K562 (cell line): ENCODE results near the gene PTTG1IP. TPM values are rescaled to one million over a fixed set of nuclear protein-coding genes. Genes with fewer than 3 reads are reported as not detected.

Experiments used
- ATAC-seq: fragments of 200-7000 bp; cut with Tn5 transposase; 3 replicates; pipeline ENCODE4 v1.9.1; 2020; ENCODE audit warnings: moderate library complexity
- BruUV-seq: library from RNA; stranded (reverse); fragments of 400-500 nt; replicated peaks from 2 replicates; lab custom pipeline; 2021; lab: Mats Ljungman, UMichigan
- CTCF ChIA-PET: fragments of 300-600 bp; formaldehyde crosslinking; extraction: SDS; loops from one replicate; lab custom pipeline; 2021; ENCODE audit warnings: low intra/inter-chr PET ratio; lab: Yijun Ruan, JAX
- POLR2A ChIA-PET: fragments of 300-600, 350-650 bp; sonication (Branson Sonifier 250); formaldehyde crosslinking; extraction: SDS; loops from one replicate; lab custom pipeline; 2021; ENCODE audit warnings: antibody characterized with exemption, inconsistent platforms; lab: Yijun Ruan, JAX
- DNase-seq, 4 experiments: peaks; one replicate each; pipeline versions ENCODE4 v3.0.0 to v3.0.0-alpha.2; 2011 to 2018; ENCODE audit warnings: low spot score in 3 of 4, mixed read lengths in 3 of 4; ENCODE audit errors: extremely low read depth in 1 of 4
- FAIRE-seq: peaks from 2 replicates; lab custom pipeline; 2011; peaks lifted over from hg19 to GRCh38; lab: Jason Lieb, UNC
- H2AFZ ChIP-seq: 2 replicates; pipeline ENCODE4 v1.6.0; 2011; ENCODE audit warnings: low read depth, low read length, control low read depth, inconsistent platforms
- H3K27ac ChIP-seq: fragments of 200-600 bp; 3 replicates; pipeline ENCODE4 v1.8.0; 2011; ENCODE audit warnings: low read depth, mild to moderate bottlenecking, control low read depth, inconsistent platforms, low read length, moderate library complexity, mixed read lengths; ENCODE audit errors: extremely low read depth
- H3K27me3 ChIP-seq, 2 experiments: fragments of 300-600 bp in 1 of 2; 2 replicates in 1 of 2; 3 replicates in 1 of 2; pipeline versions ENCODE4 v1.6.0 to v1.8.0; 2011; ENCODE audit warnings: inconsistent platforms in 2 of 2, low read length in 2 of 2, mild to moderate bottlenecking in 1 of 2, mixed read lengths in 1 of 2, moderate library complexity in 1 of 2; ENCODE audit not compliant: control insufficient read depth in 2 of 2, insufficient read depth in 2 of 2
- H3K36me3 ChIP-seq: fragments of 300-600 bp; 3 replicates; pipeline ENCODE4 v1.8.0; 2011; ENCODE audit warnings: mild to moderate bottlenecking, low read length, inconsistent platforms; ENCODE audit not compliant: control insufficient read depth, insufficient read depth
- H3K4me1 ChIP-seq, 2 experiments: fragments of 200-600 bp in 1 of 2; replicated peaks in 1 of 2; 2 replicates in 1 of 2; 3 replicates in 1 of 2; pipeline versions ENCODE4 v1.5.1 to v1.8.0; 2011; ENCODE audit warnings: inconsistent platforms in 2 of 2, low read length in 2 of 2, mild to moderate bottlenecking in 1 of 2, mixed read lengths in 1 of 2, moderate library complexity in 1 of 2; ENCODE audit not compliant: control insufficient read depth in 2 of 2, insufficient read depth in 2 of 2
- H3K4me2 ChIP-seq: 2 replicates; pipeline ENCODE4 v1.6.1; 2011; ENCODE audit warnings: low read length, control low read depth, inconsistent platforms, mixed read lengths; ENCODE audit not compliant: insufficient read depth
- H3K4me3 ChIP-seq: fragments of 200-600 bp; sonication (generic), shearing (Covaris generic); 2 replicates; pipeline ENCODE4 v1.5.1; 2016; ENCODE audit warnings: control low read depth, inconsistent platforms
- H3K79me2 ChIP-seq: fragments of 200-600 bp; 3 replicates; pipeline ENCODE4 v1.8.0; 2011; ENCODE audit warnings: low read length, inconsistent platforms; ENCODE audit not compliant: control insufficient read depth, insufficient read depth
- H3K9ac ChIP-seq, 2 experiments: 2 replicates each; pipeline versions ENCODE4 v1.6.0 to v1.6.1; 2011; ENCODE audit warnings: low read depth in 2 of 2, low read length in 2 of 2, control low read depth in 1 of 2, inconsistent platforms in 1 of 2, mild to moderate bottlenecking in 1 of 2, mixed read lengths in 1 of 2; ENCODE audit not compliant: insufficient read depth in 1 of 2
- H3K9me1 ChIP-seq: one replicate; pipeline ENCODE4 v1.6.0; 2011; ENCODE audit warnings: inconsistent platforms, mild to moderate bottlenecking, low read length, moderate library complexity; ENCODE audit not compliant: control insufficient read depth, insufficient read depth
- H3K9me3 ChIP-seq: replicated peaks from 2 replicates; pipeline ENCODE4 v1.5.1; 2011; ENCODE audit warnings: low read depth, low read length, inconsistent platforms; ENCODE audit not compliant: control insufficient read depth, insufficient read depth
- H4K20me1 ChIP-seq: replicated peaks from 2 replicates; pipeline ENCODE4 v1.6.1; 2011; ENCODE audit warnings: low read length, inconsistent platforms, mixed read lengths; ENCODE audit not compliant: control insufficient read depth, insufficient read depth
- ARNT ChIP-seq, 2 experiments: fragments of 450-650 bp; IDR thresholded peaks; 2 replicates each; pipeline ENCODE4 v1.6.1; 2016; ENCODE audit warnings: mild to moderate bottlenecking in 1 of 2
- C11orf30 ChIP-seq: fragments of 450-650 bp; IDR thresholded peaks from 2 replicates; pipeline ENCODE4 v1.6.1; 2016; ENCODE audit warnings: low read depth, mild to moderate bottlenecking
- CXXC5 ChIP-seq: fragments of 250-450 bp; sonication (Bioruptor Pico); IDR thresholded peaks from 2 replicates; pipeline ENCODE4 v1.8.0; 2022; ENCODE audit warnings: inconsistent platforms, mild to moderate bottlenecking, moderate library complexity
- JUND ChIP-seq, 2 experiments: IDR thresholded peaks; 2 replicates in 1 of 2; 3 replicates in 1 of 2; pipeline ENCODE4 v1.6.1; 2011; ENCODE audit warnings: borderline replicate concordance in 2 of 2, low read depth in 2 of 2, low read length in 2 of 2, improper control_type of control experiment in 1 of 2, missing biosample characterization in 1 of 2, missing genetic modification characterization in 1 of 2, missing genetic modification reagents in 1 of 2
- NR2C2 ChIP-seq, 2 experiments: fragments of 200-800 bp in 1 of 2; sonication (Bioruptor generic) in 1 of 2; sonication (generic) in 1 of 2; formaldehyde crosslinking in 1 of 2; IDR thresholded peaks; 2 replicates each; pipeline versions ENCODE4 v1.6.1 to v1.8.0; 2016 to 2022; ENCODE audit warnings: mild to moderate bottlenecking in 1 of 2, missing compliant biosample characterization in 1 of 2, missing genetic modification characterization in 1 of 2, missing genetic modification reagents in 1 of 2
- PTTG1 ChIP-seq: fragments of 450-650 bp; IDR thresholded peaks from 2 replicates; pipeline ENCODE4 v1.6.1; 2016; ENCODE audit warnings: low read depth, mild to moderate bottlenecking, missing genetic modification characterization, missing compliant biosample characterization
- PYGO2 ChIP-seq: fragments of 450-650 bp; IDR thresholded peaks from 2 replicates; pipeline ENCODE4 v1.6.1; 2016; ENCODE audit warnings: mild to moderate bottlenecking, missing genetic modification characterization, moderate library complexity, missing compliant biosample characterization
- TCF3 ChIP-seq: sonication (generic); formaldehyde crosslinking; IDR thresholded peaks from 2 replicates; pipeline ENCODE4 v1.4.0; 2020; ENCODE audit warnings: mild to moderate bottlenecking, missing genetic modification reagents
- TRIM24 ChIP-seq, 2 experiments: fragments of 450-650 bp; IDR thresholded peaks; 2 replicates each; pipeline ENCODE4 v1.6.1; 2016
- ZKSCAN3 ChIP-seq: fragments of 250-450 bp; sonication (Bioruptor Pico); IDR thresholded peaks from 2 replicates; pipeline ENCODE4 v1.4.0; 2020
- ZNF644 ChIP-seq: fragments of 200-800 bp; sonication (Bioruptor generic); IDR thresholded peaks from 2 replicates; pipeline ENCODE4 v1.6.1; 2016; ENCODE audit warnings: low read depth, missing genetic modification characterization, missing compliant biosample characterization
- ZNF766 ChIP-seq: fragments of 200-800 bp; sonication (Bioruptor generic); conservative IDR thresholded peaks from 2 replicates; pipeline ENCODE4 v1.6.1; 2016; ENCODE audit warnings: missing genetic modification characterization, missing compliant biosample characterization
- WGBS: fragments of 100-300 bp; shearing (Covaris generic); methylation state at CpG from one replicate; pipeline ENCODE4 v1.1.6; 2016; ENCODE audit warnings: low coverage, mixed read lengths; ENCODE audit not compliant: insufficient coverage; ENCODE audit errors: missing lambda C conversion rate; 5-methylcytosine and 5-hydroxymethylcytosine counted together
- in situ Hi-C: fragments of 300-500 bp; cut with MboI; formaldehyde crosslinking; loops from 4 replicates; pipeline ENCODE4 v1.15.0; 2018; ENCODE audit warnings: inconsistent platforms, mixed read lengths
- intact Hi-C: fragments of 100-400 bp; cut with micrococcal nuclease; formaldehyde crosslinking; loops from 2 replicates; pipeline ENCODE4 v1.14.2; 2022
- polyA plus RNA-seq, 8 experiments: library from polyadenylated mRNA; depleted of rRNA in 4 of 8; stranded (reverse) in 5 of 8; unstranded in 3 of 8; fragments of >200 nt; fragmentation: Nextera tagmentation in 2 of 8; fragmentation: Illumina TruSeq in 1 of 8; extraction: Ambion mirVana in 2 of 8; extraction: Trizol in 1 of 8; gene quantifications; 2 replicates each; pipeline versions ENCODE4 v1.2.1 to v1.2.3, GENCODE V29; 2011 to 2014; ENCODE audit warnings: inconsistent platforms in 1 of 8, missing spikeins in 1 of 8
- total RNA-seq, 7 experiments: library from RNA; depleted of rRNA in 6 of 7; stranded (reverse); fragments of >200 nt in 6 of 7; fragmentation: Illumina TruSeq in 2 of 7; extraction: Trizol in 2 of 7; gene quantifications; 2 replicates each; pipeline versions ENCODE4 v1.2.1 to v1.2.3, GENCODE V29; 2011 to 2021; ENCODE audit warnings: low replicate concordance in 1 of 7
- TF ChIP-seq, protein P1 (sequence below): fragments of 450-650 bp; IDR thresholded peaks from 2 replicates; pipeline ENCODE4 v1.6.1; 2017; ENCODE audit warnings: antibody characterized with exemption, mild to moderate bottlenecking
- TF ChIP-seq, protein P2 (sequence below): fragments of 450-650 bp; formaldehyde crosslinking; IDR thresholded peaks from 2 replicates; pipeline ENCODE4 v1.4.0; 2022; ENCODE audit warnings: mild to moderate bottlenecking, moderate library complexity

Gene PTTG1IP
- total and polyA plus RNA-seq, 9 of the 15 experiments (the other 6 are each of a cell fraction or from before 2014, with no cell fraction given): 5.0 to 99.3 (median 82.4) TPM

DNA sequence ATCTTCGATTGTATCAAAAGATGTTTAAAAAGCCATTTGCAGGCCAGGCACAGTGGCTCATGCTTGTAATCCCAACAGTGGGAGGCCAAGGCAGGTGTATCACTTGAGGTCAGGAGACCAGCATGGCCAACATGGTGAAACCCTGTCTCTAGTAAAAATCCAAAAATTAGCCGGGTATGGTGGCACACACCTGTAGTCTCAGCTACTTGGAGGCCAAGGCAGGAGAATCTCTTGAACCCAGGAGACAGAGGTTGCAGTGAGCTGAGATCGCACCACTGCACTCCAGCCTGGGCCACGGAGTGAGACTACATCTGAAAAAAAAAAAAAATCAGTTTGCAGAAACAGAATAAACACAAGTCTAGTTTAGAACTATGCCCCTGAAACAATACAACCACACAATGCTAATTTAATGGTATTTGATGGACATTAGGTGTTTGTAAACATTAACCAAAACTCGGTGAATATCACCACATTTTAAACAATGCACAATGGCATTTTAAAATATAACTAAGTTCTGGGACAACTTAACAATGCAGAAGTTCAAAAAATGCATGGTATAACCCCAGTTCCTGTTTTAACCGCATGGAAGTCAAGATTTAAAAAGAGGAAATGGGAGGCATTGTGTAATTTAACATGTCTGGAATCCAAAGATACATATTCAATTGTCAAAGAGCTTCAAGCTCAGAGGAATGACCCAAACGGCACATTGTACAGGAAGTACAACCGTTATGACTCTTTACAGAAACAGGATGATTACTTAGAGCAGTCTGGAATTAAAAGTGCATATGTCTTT lies 7.1 kb upstream of the PTTG1IP start:
- in situ Hi-C loops (no loop called here), intact Hi-C loops (no loop called here)
- H3K27me3 ChIP-seq: peaks cover 0 to 1% of the 10 kb centered on the region in 2 experiments; a peak in 1 of 5 replicates
- H3K4me2 ChIP-seq: peak overlapping the region; percentile 14; the same call in 1 of the 2 replicates
- peak overlapping the region; percentile 83 for H2AFZ ChIP-seq
- WGBS: 20% methylated on average over 8 of the region's 8 CpGs
- peak; percentile 12 for ATAC-seq
- peak overlapping the region; percentile 45; the same call in 2 of the 3 replicates for H3K27ac ChIP-seq
- DNase-seq: peak in 1 of 4 experiments; percentile 37
- POLR2A ChIA-PET: interaction anchor here (0.6 to 1.5 kb wide), 5 partner anchors 17 to 925 kb away, joined by 3 to 4 read pairs (median 3); no protein-coding TSS in a partner anchor
- H3K9ac ChIP-seq: no peak overlapping the region
- peak; percentile 69 for FAIRE-seq
- H3K9me1 ChIP-seq: no peaks in the 10 kb centered on the region
- H3K4me1 ChIP-seq: peaks cover 20 to 35% of the 10 kb centered on the region in 2 experiments
- H4K20me1 ChIP-seq: no peaks in the 10 kb centered on the region
- H3K79me2 ChIP-seq: no peaks in the 10 kb centered on the region
- CTCF ChIA-PET: no interaction called here
- H3K36me3 ChIP-seq: no peaks in the 10 kb centered on the region
- no TSS peak for BruUV-seq
- no peaks in the 10 kb centered on the region for H3K9me3 ChIP-seq
- H3K4me3 ChIP-seq: no peak overlapping the region
- peak; percentile 72; the same call in 1 of the 2 replicates for TF ChIP-seq ZNF644
- no peak for TF ChIP-seq NR2C2 (CRISPR knock-in tag; IDR thresholded peaks at IDR 0.05)
- TF ChIP-seq NR2C2 (tag; IDR thresholded peaks at IDR 0.05): peak; percentile 57
- TF ChIP-seq TCF3 (CRISPR knock-in tag): peak; percentile 82
- no peak for TF ChIP-seq ZKSCAN3
- TF ChIP-seq ARNT (IDR thresholded peaks at IDR 0.05): 0 out of 4 replicates have a peak, but pooled peaks of 1 of the 2 experiments have one; percentile 33
- TF ChIP-seq PTTG1 (tag): no peak
- 0 out of 2 replicates have a peak, but pooled peaks have one; percentile 62 for TF ChIP-seq ZNF766
- TF ChIP-seq C11orf30: no peak
- peak; percentile 39; the same call in 1 of the 2 replicates for TF ChIP-seq JUND (IDR thresholded peaks at IDR 0.05; ENCODE audit: borderline replicate concordance, low read depth, low read length)
- TF ChIP-seq JUND (tag; IDR thresholded peaks at IDR 0.05; ENCODE audit: borderline replicate concordance, low read depth, low read length): 0 out of 3 replicates have a peak, but pooled peaks have one; percentile 45
- peak; percentile 16; the same call in 1 of the 2 replicates for TF ChIP-seq PYGO2 (tag)
- TF ChIP-seq CXXC5 (CRISPR knock-in tag): 0 out of 2 replicates have a peak, but pooled peaks have one; percentile 32
- peak; percentile 6 to 42; a peak in 1 of 4 replicates for TF ChIP-seq TRIM24 (IDR thresholded peaks at IDR 0.05)
- TF ChIP-seq, protein P1, sequence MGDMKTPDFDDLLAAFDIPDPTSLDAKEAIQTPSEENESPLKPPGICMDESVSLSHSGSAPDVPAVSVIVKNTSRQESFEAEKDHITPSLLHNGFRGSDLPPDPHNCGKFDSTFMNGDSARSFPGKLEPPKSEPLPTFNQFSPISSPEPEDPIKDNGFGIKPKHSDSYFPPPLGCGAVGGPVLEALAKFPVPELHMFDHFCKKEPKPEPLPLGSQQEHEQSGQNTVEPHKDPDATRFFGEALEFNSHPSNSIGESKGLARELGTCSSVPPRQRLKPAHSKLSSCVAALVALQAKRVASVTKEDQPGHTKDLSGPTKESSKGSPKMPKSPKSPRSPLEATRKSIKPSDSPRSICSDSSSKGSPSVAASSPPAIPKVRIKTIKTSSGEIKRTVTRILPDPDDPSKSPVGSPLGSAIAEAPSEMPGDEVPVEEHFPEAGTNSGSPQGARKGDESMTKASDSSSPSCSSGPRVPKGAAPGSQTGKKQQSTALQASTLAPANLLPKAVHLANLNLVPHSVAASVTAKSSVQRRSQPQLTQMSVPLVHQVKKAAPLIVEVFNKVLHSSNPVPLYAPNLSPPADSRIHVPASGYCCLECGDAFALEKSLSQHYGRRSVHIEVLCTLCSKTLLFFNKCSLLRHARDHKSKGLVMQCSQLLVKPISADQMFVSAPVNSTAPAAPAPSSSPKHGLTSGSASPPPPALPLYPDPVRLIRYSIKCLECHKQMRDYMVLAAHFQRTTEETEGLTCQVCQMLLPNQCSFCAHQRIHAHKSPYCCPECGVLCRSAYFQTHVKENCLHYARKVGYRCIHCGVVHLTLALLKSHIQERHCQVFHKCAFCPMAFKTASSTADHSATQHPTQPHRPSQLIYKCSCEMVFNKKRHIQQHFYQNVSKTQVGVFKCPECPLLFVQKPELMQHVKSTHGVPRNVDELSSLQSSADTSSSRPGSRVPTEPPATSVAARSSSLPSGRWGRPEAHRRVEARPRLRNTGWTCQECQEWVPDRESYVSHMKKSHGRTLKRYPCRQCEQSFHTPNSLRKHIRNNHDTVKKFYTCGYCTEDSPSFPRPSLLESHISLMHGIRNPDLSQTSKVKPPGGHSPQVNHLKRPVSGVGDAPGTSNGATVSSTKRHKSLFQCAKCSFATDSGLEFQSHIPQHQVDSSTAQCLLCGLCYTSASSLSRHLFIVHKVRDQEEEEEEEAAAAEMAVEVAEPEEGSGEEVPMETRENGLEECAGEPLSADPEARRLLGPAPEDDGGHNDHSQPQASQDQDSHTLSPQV: peak; percentile 60; the same call in 1 of the 2 replicates
- TF ChIP-seq, protein P2, sequence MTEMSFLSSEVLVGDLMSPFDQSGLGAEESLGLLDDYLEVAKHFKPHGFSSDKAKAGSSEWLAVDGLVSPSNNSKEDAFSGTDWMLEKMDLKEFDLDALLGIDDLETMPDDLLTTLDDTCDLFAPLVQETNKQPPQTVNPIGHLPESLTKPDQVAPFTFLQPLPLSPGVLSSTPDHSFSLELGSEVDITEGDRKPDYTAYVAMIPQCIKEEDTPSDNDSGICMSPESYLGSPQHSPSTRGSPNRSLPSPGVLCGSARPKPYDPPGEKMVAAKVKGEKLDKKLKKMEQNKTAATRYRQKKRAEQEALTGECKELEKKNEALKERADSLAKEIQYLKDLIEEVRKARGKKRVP (CRISPR knock-in tag): peak; percentile 21; the same call in 1 of the 2 replicates
